Measurements from ENCODE around the gene ADIPOQ.
A peak's percentile ranks its signal among the peaks of the same experiment; 100 is the strongest.

- TF ChIP-seq, protein P1, sequence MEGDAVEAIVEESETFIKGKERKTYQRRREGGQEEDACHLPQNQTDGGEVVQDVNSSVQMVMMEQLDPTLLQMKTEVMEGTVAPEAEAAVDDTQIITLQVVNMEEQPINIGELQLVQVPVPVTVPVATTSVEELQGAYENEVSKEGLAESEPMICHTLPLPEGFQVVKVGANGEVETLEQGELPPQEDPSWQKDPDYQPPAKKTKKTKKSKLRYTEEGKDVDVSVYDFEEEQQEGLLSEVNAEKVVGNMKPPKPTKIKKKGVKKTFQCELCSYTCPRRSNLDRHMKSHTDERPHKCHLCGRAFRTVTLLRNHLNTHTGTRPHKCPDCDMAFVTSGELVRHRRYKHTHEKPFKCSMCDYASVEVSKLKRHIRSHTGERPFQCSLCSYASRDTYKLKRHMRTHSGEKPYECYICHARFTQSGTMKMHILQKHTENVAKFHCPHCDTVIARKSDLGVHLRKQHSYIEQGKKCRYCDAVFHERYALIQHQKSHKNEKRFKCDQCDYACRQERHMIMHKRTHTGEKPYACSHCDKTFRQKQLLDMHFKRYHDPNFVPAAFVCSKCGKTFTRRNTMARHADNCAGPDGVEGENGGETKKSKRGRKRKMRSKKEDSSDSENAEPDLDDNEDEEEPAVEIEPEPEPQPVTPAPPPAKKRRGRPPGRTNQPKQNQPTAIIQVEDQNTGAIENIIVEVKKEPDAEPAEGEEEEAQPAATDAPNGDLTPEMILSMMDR (IDR thresholded peaks at IDR 0.05), result peak; percentile 88
- TF ChIP-seq SIN3A (IDR thresholded peaks at IDR 0.05; ENCODE audit: borderline replicate concordance, insufficient read depth, low read depth, low read length), result no peak
- TF ChIP-seq, protein P2, sequence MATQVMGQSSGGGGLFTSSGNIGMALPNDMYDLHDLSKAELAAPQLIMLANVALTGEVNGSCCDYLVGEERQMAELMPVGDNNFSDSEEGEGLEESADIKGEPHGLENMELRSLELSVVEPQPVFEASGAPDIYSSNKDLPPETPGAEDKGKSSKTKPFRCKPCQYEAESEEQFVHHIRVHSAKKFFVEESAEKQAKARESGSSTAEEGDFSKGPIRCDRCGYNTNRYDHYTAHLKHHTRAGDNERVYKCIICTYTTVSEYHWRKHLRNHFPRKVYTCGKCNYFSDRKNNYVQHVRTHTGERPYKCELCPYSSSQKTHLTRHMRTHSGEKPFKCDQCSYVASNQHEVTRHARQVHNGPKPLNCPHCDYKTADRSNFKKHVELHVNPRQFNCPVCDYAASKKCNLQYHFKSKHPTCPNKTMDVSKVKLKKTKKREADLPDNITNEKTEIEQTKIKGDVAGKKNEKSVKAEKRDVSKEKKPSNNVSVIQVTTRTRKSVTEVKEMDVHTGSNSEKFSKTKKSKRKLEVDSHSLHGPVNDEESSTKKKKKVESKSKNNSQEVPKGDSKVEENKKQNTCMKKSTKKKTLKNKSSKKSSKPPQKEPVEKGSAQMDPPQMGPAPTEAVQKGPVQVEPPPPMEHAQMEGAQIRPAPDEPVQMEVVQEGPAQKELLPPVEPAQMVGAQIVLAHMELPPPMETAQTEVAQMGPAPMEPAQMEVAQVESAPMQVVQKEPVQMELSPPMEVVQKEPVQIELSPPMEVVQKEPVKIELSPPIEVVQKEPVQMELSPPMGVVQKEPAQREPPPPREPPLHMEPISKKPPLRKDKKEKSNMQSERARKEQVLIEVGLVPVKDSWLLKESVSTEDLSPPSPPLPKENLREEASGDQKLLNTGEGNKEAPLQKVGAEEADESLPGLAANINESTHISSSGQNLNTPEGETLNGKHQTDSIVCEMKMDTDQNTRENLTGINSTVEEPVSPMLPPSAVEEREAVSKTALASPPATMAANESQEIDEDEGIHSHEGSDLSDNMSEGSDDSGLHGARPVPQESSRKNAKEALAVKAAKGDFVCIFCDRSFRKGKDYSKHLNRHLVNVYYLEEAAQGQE (IDR thresholded peaks at IDR 0.05; ENCODE audit: insufficient read depth in 1 of 2, low read depth in 2 of 2, low read length in 1 of 2), result no peak
- no peak for TF ChIP-seq POLR2AphosphoS5 (IDR thresholded peaks at IDR 0.05; ENCODE audit: low read depth, low read length)
Observed at GRCh38 chr3:186821429-186822387, 20.8 kb upstream of the ADIPOQ start.

Measured in Panc1 (cell line).